K562 (cell line): ENCODE measurements around the gene NCKIPSD. TPM values are rescaled to one million over a fixed set of nuclear protein-coding genes. Genes with fewer than 3 reads are reported as not detected.

ENCODE experiments used
- ASH1L ChIP-seq: fragments of 450-650 bp; IDR thresholded peaks from 2 replicates; pipeline ENCODE4 v1.6.1; 2018; ENCODE audit warnings: borderline replicate concordance, mild to moderate bottlenecking, low read depth; ENCODE audit not compliant: partially characterized antibody
- ATF1 ChIP-seq, 2 experiments: fragments of 450-650 bp in 1 of 2; IDR thresholded peaks; 2 replicates each; pipeline ENCODE4 v1.6.1; 2016; ENCODE audit warnings: missing compliant biosample characterization in 1 of 2, missing genetic modification characterization in 1 of 2
- ATF7 ChIP-seq: fragments of 450-650 bp; IDR thresholded peaks from 2 replicates; pipeline ENCODE4 v1.7.1; 2014; ENCODE audit warnings: mild to moderate bottlenecking, moderate library complexity
- EP400 ChIP-seq: fragments of 450-650 bp; IDR thresholded peaks from 2 replicates; pipeline ENCODE4 v1.6.1; 2017; ENCODE audit warnings: antibody characterized with exemption, mild to moderate bottlenecking, moderate library complexity
- ETV6 ChIP-seq, 3 experiments: fragments of 150-350 bp in 1 of 3; sonication (generic) in 1 of 3; formaldehyde crosslinking in 1 of 3; IDR thresholded peaks; 2 replicates each; pipeline versions ENCODE4 v1.6.1 to v1.8.0; 2014 to 2022; ENCODE audit warnings: borderline replicate concordance in 2 of 3, low read depth in 2 of 3, antibody characterized with exemption in 1 of 3, low read length in 1 of 3, mild to moderate bottlenecking in 1 of 3, missing genetic modification reagents in 1 of 3
- JUND ChIP-seq, 2 experiments: IDR thresholded peaks; 2 replicates in 1 of 2; 3 replicates in 1 of 2; pipeline ENCODE4 v1.6.1; 2011; ENCODE audit warnings: borderline replicate concordance in 2 of 2, low read depth in 2 of 2, low read length in 2 of 2, improper control_type of control experiment in 1 of 2, missing biosample characterization in 1 of 2, missing genetic modification characterization in 1 of 2, missing genetic modification reagents in 1 of 2
- KLF13 ChIP-seq: fragments of 450-650 bp; IDR thresholded peaks from 2 replicates; pipeline ENCODE4 v1.6.1; 2016; ENCODE audit warnings: missing genetic modification characterization, low read depth, mild to moderate bottlenecking, missing compliant biosample characterization, moderate library complexity, borderline replicate concordance
- L3MBTL2 ChIP-seq: fragments of 450-650 bp; IDR thresholded peaks from 2 replicates; pipeline ENCODE4 v1.6.1; 2016; ENCODE audit warnings: mild to moderate bottlenecking, moderate library complexity
- LCOR ChIP-seq: sonication (generic); formaldehyde crosslinking; IDR thresholded peaks from 2 replicates; pipeline ENCODE4 v1.8.0; 2022; ENCODE audit warnings: mild to moderate bottlenecking, missing genetic modification reagents
- LEF1 ChIP-seq: fragments of 450-650 bp; IDR thresholded peaks from 2 replicates; pipeline ENCODE4 v1.6.1; 2016; ENCODE audit warnings: mild to moderate bottlenecking
- NR2F6 ChIP-seq: fragments of 450-650 bp; formaldehyde crosslinking; IDR thresholded peaks from 2 replicates; pipeline ENCODE4 v1.4.0; 2020; ENCODE audit warnings: mild to moderate bottlenecking
- PML ChIP-seq: IDR thresholded peaks from 2 replicates; pipeline ENCODE4 v1.6.1; 2012; ENCODE audit warnings: low read length, inconsistent platforms
- POLR2AphosphoS2 ChIP-seq: IDR thresholded peaks from 2 replicates; pipeline ENCODE4 v1.6.1; 2012; ENCODE audit warnings: low read length, improper control_type of control experiment
- POLR2H ChIP-seq: IDR thresholded peaks from 2 replicates; pipeline ENCODE4 v1.6.1; 2016; ENCODE audit warnings: missing genetic modification characterization, low read depth, mild to moderate bottlenecking, control low read depth, missing compliant biosample characterization, moderate library complexity
- TEAD1 ChIP-seq, 2 experiments: fragments of 450-650 bp in 1 of 2; sonication (generic) in 1 of 2; formaldehyde crosslinking; IDR thresholded peaks; 2 replicates each; pipeline versions ENCODE4 v1.4.0 to v1.8.0; 2020 to 2022; ENCODE audit warnings: mild to moderate bottlenecking in 2 of 2, missing genetic modification reagents in 1 of 2
- THRAP3 ChIP-seq: fragments of 450-650 bp; IDR thresholded peaks from 2 replicates; pipeline ENCODE4 v1.6.1; 2016; ENCODE audit warnings: mild to moderate bottlenecking, inconsistent platforms, borderline replicate concordance
- polyA plus RNA-seq, 8 experiments: library from polyadenylated mRNA; depleted of rRNA in 4 of 8; stranded (reverse) in 5 of 8; unstranded in 3 of 8; fragments of >200 nt; fragmentation: Nextera tagmentation in 2 of 8; fragmentation: Illumina TruSeq in 1 of 8; extraction: Ambion mirVana in 2 of 8; extraction: Trizol in 1 of 8; gene quantifications; 2 replicates each; pipeline versions ENCODE4 v1.2.1 to v1.2.3, GENCODE V29; 2011 to 2014; ENCODE audit warnings: inconsistent platforms in 1 of 8, missing spikeins in 1 of 8
- total RNA-seq, 7 experiments: library from RNA; depleted of rRNA in 6 of 7; stranded (reverse); fragments of >200 nt in 6 of 7; fragmentation: Illumina TruSeq in 2 of 7; extraction: Trizol in 2 of 7; gene quantifications; 2 replicates each; pipeline versions ENCODE4 v1.2.1 to v1.2.3, GENCODE V29; 2011 to 2021; ENCODE audit warnings: low replicate concordance in 1 of 7
- TF ChIP-seq, protein P1 (sequence below): sonication (generic); formaldehyde crosslinking; IDR thresholded peaks from 2 replicates; pipeline ENCODE4 v1.8.0; 2022; ENCODE audit warnings: missing genetic modification reagents, mild to moderate bottlenecking, moderate library complexity, borderline replicate concordance
- TF ChIP-seq, protein P2 (sequence below): fragments of 200-800 bp; sonication (Bioruptor generic); IDR thresholded peaks from 2 replicates; pipeline ENCODE4 v1.6.1; 2017; ENCODE audit warnings: missing genetic modification characterization, missing compliant biosample characterization
- TF ChIP-seq, protein P3 (sequence below): fragments of 250-450 bp; sonication (Bioruptor Pico); IDR thresholded peaks from 2 replicates; pipeline ENCODE4 v1.5.0; 2020; ENCODE audit warnings: mild to moderate bottlenecking, borderline replicate concordance
- TF ChIP-seq, protein P4 (sequence below): sonication (generic); formaldehyde crosslinking; IDR thresholded peaks from 2 replicates; pipeline ENCODE4 v1.8.0; 2022; ENCODE audit warnings: mild to moderate bottlenecking, low read depth, missing genetic modification reagents

Gene NCKIPSD
- total and polyA plus RNA-seq, 9 of the 15 experiments (the other 6 are each of a cell fraction or from before 2014, with no cell fraction given) = 0.49 to 24.4 (median 12.3) TPM

DNA sequence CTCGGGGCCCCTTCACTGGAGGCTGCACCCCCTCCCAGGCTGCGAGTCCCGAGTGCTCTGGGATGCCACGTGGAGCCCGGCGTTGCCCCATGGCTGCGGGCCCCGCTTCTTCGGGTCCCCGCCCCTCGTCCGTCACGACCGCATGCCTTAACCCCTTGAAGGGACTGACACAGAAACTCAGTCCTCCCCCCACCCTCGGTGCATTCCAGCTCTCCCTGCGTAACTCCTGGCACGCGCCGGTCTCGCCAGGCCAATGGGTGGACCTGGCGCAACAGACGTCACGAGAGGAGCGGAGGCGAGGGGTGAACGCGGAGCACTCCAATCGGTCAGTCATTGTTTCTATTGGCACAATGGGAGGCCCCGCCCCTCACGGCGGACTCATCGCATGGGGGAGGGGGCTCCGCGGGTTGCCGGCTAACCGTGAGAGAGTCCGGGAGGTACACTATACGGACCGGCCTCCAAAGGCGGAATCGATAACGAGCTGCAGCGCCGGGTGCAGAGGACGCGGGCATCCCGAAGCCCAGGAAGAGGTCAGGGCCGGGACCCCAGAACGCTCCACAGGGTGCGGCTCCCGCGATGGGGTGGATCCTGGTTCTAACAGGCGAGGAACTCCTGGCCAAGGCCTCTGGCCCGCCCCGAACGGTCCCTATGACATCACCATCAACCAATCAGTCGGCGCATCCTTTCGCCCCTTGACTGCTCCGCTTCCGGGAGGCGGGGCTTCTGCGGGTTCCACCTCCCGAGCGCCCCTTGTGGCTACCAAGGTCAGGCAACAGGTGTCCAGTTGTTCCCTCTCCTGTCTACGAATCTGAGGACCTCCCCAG lies 22.0 kb downstream of the NCKIPSD start (continued):
- TF ChIP-seq, protein P1, sequence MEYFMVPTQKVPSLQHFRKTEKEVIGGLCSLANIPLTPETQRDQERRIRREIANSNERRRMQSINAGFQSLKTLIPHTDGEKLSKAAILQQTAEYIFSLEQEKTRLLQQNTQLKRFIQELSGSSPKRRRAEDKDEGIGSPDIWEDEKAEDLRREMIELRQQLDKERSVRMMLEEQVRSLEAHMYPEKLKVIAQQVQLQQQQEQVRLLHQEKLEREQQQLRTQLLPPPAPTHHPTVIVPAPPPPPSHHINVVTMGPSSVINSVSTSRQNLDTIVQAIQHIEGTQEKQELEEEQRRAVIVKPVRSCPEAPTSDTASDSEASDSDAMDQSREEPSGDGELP (CRISPR knock-in tag) = peak; percentile 80
- TF ChIP-seq ATF7 (peak; percentile 99), PML (0 out of 2 replicates have a peak, but pooled peaks have one; percentile 11), JUND (IDR thresholded peaks at IDR 0.05; ENCODE audit: borderline replicate concordance, low read depth, low read length) (peak; percentile 91), JUND (tag; IDR thresholded peaks at IDR 0.05; ENCODE audit: borderline replicate concordance, low read depth, low read length) (peak; percentile 90; the same call in 2 of the 3 replicates), LEF1 (peak; percentile 60), NR2F6 (CRISPR knock-in tag) (no peak), LCOR (CRISPR knock-in tag) (peak; percentile 76), KLF13 (tag) (peak; percentile 19; the same call in 1 of the 2 replicates), ATF1 (CRISPR knock-in tag; IDR thresholded peaks at IDR 0.05) (no peak), ATF1 (tag; IDR thresholded peaks at IDR 0.05) (peak; percentile 94), ASH1L (no peak), THRAP3 (no peak), POLR2H (tag) (peak; percentile 48; the same call in 1 of the 2 replicates), POLR2AphosphoS2 (peak; percentile 89), EP400 (peak; percentile 91), L3MBTL2 (peak; percentile 90), ETV6 (IDR thresholded peaks at IDR 0.05; ENCODE audit: borderline replicate concordance in 1 of 2, low read depth in 2 of 2, low read length in 1 of 2) (no peak), ETV6 (CRISPR knock-in tag; IDR thresholded peaks at IDR 0.05; ENCODE audit: borderline replicate concordance) (peak; percentile 62; the same call in 1 of the 2 replicates), TEAD1 (CRISPR knock-in tag; IDR thresholded peaks at IDR 0.05) (peak in 1 of 2 experiments; percentile 98; a peak in 2 of 4 replicates)
- TF ChIP-seq, protein P2, sequence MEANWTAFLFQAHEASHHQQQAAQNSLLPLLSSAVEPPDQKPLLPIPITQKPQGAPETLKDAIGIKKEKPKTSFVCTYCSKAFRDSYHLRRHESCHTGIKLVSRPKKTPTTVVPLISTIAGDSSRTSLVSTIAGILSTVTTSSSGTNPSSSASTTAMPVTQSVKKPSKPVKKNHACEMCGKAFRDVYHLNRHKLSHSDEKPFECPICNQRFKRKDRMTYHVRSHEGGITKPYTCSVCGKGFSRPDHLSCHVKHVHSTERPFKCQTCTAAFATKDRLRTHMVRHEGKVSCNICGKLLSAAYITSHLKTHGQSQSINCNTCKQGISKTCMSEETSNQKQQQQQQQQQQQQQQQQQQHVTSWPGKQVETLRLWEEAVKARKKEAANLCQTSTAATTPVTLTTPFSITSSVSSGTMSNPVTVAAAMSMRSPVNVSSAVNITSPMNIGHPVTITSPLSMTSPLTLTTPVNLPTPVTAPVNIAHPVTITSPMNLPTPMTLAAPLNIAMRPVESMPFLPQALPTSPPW (CRISPR knock-in tag) = peak; percentile 78
- TF ChIP-seq, protein P3, sequence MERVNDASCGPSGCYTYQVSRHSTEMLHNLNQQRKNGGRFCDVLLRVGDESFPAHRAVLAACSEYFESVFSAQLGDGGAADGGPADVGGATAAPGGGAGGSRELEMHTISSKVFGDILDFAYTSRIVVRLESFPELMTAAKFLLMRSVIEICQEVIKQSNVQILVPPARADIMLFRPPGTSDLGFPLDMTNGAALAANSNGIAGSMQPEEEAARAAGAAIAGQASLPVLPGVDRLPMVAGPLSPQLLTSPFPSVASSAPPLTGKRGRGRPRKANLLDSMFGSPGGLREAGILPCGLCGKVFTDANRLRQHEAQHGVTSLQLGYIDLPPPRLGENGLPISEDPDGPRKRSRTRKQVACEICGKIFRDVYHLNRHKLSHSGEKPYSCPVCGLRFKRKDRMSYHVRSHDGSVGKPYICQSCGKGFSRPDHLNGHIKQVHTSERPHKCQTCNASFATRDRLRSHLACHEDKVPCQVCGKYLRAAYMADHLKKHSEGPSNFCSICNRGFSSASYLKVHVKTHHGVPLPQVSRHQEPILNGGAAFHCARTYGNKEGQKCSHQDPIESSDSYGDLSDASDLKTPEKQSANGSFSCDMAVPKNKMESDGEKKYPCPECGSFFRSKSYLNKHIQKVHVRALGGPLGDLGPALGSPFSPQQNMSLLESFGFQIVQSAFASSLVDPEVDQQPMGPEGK (CRISPR knock-in tag) = 0 out of 2 replicates have a peak, but pooled peaks have one; percentile 49
- TF ChIP-seq, protein P4, sequence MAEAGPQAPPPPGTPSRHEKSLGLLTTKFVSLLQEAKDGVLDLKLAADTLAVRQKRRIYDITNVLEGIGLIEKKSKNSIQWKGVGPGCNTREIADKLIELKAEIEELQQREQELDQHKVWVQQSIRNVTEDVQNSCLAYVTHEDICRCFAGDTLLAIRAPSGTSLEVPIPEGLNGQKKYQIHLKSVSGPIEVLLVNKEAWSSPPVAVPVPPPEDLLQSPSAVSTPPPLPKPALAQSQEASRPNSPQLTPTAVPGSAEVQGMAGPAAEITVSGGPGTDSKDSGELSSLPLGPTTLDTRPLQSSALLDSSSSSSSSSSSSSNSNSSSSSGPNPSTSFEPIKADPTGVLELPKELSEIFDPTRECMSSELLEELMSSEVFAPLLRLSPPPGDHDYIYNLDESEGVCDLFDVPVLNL = no peak
